Body of pancreas (tissue), 4 donors: ENCODE measurements around the gene LACTB.

Source experiments
- POLR2A ChIP-seq, 3 donors: fragments of 450-650 bp; IDR thresholded peaks; one replicate each; pipeline ENCODE4 v1.6.1; 2016; ENCODE audit warnings: antibody characterized with exemption in 3 of 3, mild to moderate bottlenecking in 2 of 3
- TF ChIP-seq, protein P1 (sequence below), 7 experiments: fragments of 450-650 bp in 4 of 7; fragments of 200-600 bp in 3 of 7; sonication (generic) in 3 of 7; IDR thresholded peaks; one replicate each; pipeline ENCODE4 v1.5.1; 2016 to 2019; ENCODE audit warnings: antibody characterized with exemption in 7 of 7

DNA sequence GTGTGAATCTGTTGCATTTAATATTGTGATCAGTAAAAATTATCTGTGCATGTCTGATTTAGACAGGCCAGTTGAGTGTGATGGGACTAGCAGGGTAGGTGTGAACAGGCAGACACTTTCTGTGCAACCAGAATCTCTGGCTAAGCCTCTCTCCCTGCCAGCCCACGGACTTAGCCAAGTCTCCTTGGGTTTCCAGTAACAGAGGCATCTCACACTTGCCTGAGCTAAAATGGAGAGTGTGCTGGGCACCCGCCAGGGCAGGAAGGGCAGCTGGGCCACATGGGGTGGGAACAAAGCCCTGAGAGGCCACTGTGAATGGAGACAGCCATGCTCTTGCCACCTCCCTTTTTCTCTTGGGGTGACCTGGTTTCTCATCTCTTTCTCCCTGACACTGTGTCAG is 48.1 kb downstream of the LACTB start:
- TF ChIP-seq, protein P1, sequence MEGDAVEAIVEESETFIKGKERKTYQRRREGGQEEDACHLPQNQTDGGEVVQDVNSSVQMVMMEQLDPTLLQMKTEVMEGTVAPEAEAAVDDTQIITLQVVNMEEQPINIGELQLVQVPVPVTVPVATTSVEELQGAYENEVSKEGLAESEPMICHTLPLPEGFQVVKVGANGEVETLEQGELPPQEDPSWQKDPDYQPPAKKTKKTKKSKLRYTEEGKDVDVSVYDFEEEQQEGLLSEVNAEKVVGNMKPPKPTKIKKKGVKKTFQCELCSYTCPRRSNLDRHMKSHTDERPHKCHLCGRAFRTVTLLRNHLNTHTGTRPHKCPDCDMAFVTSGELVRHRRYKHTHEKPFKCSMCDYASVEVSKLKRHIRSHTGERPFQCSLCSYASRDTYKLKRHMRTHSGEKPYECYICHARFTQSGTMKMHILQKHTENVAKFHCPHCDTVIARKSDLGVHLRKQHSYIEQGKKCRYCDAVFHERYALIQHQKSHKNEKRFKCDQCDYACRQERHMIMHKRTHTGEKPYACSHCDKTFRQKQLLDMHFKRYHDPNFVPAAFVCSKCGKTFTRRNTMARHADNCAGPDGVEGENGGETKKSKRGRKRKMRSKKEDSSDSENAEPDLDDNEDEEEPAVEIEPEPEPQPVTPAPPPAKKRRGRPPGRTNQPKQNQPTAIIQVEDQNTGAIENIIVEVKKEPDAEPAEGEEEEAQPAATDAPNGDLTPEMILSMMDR (IDR thresholded peaks at IDR 0.05), result no peak
- no peak for TF ChIP-seq POLR2A (IDR thresholded peaks at IDR 0.05)
